ENCODE results near the gene FLNC.

GRCh38 chr7:128849156-128849515, 18.9 kb downstream of the FLNC start:
- TF ChIP-seq, protein P1, sequence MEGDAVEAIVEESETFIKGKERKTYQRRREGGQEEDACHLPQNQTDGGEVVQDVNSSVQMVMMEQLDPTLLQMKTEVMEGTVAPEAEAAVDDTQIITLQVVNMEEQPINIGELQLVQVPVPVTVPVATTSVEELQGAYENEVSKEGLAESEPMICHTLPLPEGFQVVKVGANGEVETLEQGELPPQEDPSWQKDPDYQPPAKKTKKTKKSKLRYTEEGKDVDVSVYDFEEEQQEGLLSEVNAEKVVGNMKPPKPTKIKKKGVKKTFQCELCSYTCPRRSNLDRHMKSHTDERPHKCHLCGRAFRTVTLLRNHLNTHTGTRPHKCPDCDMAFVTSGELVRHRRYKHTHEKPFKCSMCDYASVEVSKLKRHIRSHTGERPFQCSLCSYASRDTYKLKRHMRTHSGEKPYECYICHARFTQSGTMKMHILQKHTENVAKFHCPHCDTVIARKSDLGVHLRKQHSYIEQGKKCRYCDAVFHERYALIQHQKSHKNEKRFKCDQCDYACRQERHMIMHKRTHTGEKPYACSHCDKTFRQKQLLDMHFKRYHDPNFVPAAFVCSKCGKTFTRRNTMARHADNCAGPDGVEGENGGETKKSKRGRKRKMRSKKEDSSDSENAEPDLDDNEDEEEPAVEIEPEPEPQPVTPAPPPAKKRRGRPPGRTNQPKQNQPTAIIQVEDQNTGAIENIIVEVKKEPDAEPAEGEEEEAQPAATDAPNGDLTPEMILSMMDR (IDR thresholded peaks at IDR 0.05): no peak
- no peak for TF ChIP-seq EZH2 (IDR thresholded peaks at IDR 0.05; ENCODE audit: borderline replicate concordance, insufficient read depth, low read depth, low read length, poor library complexity, severe bottlenecking)

All from B cell (primary cell).